HTERT RPE-1 (cell line): ENCODE results near the gene TMEM145.

ENCODE experiments used
- in situ Hi-C: fragments of 300-500 bp; cut with MboI; formaldehyde crosslinking; loops from 4 replicates; pipeline ENCODE4 v1.14.3; 2020; ENCODE audit warnings: low sequenced_read_pairs

TMEM145 gene

DNA sequence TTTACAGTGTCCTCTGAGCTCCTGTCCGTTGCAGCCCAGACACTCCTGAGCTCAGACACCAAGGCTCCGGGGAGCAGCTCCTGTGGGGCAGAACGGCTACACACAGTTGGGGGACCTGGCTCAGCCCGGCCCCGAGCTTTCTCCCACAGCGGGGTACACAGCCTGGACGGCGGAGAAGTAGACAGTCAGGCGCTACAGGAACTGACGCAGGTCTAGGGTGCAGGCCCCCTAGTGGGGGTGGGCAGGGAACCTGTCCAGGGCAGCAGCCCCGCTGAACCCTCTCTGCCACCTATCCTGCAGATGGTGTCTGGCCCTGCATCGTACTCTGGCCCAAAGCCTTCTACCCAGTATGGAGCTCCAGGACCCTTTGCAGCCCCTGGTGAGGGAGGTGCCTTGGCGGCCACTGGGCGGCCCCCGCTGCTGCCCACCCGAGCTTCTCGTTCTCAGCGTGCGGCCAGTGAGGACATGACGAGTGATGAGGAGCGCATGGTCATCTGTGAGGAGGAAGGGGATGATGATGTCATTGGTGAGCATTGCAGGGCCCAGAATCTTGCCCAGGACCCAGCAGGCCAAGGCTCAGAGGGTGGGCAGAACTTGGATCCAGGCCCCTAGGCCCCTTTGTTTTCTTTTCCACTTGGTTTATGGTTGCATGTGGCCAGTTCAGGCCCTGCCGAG is 24.1 kb upstream of the TMEM145 start:
- in situ Hi-C loops, result no loop called here

DNA sequence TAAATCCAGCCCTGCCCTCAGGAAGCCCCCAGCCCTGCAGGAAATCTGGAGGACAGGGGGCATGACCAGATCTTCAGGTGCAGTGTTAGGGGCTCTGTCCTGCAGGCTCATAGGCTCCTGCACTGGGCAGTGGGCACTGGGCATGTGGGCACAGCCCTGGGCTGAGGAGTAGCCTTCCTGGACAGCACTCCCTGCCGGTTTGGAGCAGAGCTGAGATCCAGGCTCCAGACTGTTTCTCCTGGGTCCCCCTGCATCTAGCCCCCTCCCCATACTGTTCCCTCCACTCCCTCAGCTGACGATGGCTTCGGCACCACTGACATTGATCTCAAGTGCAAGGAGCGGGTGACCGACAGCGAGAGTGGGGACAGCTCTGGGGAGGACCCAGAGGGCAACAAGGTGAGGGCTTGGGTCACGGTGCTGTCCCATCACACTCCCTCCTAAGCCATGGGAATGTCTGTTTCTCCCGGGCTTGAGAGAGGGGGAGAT is 23.5 kb upstream of the TMEM145 start:
- in situ Hi-C loops, result no loop called here

DNA sequence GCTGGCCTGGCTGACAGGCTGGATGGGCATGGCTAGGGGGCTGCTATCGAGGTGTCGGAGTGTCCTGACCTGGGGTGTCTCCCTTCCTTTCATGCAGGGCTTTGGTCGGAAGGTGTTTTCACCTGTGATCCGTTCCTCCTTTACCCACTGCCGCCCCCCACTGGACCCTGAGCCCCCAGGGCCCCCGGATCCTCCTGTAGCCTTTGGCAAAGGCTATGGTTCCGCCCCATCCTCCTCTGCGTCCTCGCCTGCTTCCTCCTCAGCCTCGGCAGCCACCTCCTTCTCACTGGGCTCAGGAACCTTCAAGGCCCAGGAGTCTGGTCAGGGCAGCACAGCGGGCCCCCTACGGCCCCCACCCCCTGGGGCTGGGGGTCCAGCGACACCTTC is 23.0 kb upstream of the TMEM145 start:
- in situ Hi-C loops, result no loop called here

DNA sequence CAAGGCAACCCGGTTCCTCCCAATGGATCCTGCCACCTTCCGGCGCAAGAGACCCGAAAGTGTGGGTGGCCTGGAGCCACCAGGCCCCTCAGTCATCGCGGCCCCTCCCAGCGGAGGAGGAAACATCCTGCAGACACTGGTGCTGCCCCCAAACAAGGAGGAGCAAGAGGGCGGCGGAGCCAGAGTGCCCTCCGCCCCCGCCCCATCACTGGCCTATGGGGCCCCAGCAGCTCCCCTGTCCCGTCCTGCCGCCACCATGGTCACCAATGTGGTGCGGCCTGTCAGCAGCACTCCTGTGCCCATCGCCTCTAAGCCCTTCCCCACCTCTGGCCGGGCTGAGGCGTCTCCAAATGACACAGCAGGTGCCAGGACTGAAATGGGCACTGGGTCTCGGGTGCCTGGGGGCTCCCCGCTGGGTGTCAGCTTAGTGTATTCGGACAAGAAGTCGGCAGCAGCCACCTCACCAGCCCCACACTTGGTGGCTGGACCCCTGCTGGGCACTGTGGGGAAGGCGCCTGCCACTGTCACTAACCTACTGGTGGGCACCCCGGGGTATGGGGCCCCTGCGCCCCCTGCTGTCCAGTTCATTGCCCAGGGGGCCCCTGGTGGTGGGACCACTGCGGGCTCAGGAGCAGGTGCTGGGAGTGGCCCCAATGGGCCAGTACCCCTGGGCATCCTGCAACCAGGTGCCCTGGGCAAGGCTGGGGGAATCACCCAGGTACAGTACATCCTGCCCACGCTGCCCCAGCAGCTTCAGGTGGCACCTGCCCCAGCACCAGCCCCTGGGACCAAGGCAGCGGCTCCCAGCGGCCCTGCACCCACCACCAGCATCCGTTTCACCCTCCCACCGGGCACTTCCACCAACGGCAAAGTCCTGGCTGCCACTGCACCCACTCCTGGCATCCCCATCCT is 22.3 kb upstream of the TMEM145 start:
- in situ Hi-C loops, result no loop called here

DNA sequence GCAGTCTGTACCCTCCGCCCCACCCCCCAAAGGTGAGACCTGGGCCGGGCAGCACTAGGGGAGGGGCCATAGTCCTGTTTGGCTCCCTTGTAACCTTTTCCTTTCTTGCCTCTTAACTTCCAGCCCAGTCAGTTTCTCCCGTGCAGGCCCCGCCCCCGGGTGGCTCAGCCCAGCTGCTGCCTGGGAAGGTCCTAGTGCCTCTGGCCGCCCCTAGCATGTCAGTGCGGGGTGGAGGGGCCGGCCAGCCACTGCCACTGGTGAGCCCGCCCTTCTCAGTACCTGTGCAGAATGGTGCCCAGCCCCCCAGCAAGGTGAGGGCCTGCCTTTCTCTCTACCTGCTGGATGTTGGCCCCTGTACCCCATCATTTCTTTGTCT is 21.7 kb upstream of the TMEM145 start:
- in situ Hi-C loops, result no loop called here

DNA sequence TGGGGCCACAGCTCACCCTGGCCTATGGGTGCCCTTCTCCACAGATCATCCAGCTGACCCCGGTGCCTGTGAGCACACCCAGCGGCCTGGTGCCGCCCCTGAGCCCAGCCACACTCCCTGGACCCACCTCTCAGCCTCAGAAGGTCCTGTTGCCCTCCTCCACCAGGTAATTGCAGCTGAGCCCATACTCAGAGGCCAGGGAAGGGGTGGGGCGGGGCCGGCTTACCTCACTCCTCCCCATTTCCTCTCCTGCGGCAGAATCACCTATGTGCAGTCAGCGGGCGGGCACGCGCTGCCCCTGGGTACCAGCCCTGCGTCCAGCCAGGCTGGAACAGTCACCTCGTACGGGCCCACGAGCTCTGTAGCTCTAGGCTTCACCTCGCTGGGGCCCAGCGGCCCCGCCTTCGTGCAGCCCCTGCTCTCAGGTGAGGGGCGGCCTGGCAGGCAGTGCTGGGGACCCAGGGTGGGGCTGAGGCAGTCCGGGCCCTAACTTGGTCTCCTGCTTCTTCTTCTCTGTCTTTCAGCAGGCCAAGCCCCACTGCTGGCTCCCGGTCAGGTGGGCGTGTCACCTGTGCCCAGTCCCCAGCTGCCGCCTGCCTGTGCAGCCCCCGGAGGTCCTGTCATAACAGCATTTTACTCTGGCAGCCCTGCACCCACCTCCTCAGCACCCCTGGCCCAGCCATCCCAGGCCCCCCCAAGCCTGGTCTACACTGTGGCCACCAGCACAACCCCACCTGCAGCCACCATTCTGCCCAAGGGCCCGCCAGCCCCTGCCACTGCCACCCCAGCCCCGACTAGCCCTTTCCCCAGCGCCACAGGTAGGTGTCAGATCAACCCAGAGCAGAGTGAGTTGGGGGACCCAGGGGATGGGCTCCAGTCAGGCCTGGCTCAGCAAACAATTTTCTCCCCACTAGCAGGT is 20.8 kb upstream of the TMEM145 start:
- in situ Hi-C loops, result no loop called here

DNA sequence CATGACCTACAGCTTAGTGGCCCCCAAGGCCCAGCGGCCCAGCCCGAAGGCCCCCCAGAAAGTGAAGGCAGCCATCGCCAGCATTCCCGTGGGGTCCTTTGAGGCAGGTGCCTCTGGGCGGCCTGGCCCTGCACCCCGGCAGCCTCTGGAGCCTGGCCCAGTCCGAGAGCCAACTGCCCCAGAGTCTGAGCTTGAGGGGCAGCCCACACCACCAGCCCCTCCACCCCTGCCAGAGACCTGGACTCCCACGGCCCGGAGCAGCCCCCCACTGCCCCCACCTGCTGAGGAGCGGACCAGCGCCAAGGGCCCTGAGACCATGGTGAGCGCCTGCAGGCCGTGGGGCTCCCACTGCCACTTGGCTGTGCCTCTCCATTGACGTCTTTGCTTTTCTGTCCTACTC is 20.1 kb upstream of the TMEM145 start:
- in situ Hi-C loops, result no loop called here

DNA sequence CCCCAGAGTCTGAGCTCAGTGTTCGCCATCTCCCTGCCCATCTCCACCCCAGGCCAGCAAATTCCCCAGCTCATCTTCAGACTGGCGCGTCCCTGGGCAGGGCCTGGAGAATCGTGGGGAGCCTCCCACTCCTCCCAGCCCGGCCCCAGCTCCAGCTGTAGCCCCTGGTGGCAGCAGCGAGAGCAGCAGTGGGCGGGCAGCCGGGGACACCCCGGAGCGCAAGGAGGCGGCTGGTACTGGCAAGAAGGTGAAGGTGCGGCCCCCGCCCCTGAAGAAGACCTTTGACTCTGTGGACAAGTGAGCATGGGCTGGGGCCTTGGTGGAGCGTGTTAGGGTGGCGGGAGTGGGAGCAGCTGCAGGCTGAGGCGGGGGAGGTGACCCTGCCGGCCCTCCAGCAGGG is 19.6 kb upstream of the TMEM145 start:
- in situ Hi-C loops, result no loop called here

DNA sequence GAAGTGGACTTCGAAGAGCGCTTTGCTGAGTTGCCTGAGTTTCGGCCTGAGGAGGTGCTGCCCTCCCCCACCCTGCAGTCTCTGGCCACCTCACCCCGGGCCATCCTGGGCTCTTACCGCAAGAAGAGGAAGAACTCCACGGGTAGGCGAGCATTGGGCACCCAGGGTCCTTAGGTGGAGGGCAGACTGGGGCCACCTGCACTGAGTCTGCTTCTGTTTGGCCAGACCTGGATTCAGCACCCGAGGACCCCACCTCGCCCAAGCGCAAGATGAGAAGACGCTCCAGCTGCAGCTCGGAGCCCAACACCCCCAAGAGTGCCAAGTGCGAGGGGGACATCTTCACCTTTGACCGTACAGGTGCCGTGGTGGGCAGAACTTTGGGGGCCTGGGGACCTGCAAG is 19.2 kb upstream of the TMEM145 start:
- in situ Hi-C loops, result no loop called here

DNA sequence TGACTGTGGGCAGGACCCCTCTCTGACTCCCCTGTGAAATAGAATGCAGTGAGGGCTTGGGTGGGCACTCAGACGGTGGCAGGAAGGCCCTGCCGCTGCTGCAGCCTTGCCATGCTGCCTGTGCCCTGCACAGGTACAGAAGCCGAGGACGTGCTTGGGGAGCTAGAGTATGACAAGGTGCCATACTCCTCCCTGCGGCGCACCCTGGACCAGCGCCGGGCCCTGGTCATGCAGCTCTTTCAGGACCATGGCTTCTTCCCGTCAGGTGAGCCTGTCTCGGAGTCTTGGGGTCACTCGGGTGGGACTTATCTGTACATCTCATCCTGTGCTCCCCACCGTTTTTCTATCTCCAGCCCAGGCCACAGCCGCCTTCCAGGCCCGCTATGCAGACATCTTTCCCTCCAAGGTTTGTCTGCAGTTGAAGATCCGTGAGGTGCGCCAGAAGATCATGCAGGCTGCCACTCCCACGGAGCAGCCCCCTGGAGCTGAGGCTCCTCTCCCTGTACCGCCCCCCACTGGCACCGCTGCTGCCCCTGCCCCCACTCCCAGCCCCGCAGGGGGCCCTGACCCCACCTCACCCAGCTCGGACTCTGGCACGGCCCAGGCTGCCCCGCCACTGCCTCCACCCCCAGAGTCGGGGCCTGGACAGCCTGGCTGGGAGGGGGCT is 18.5 kb upstream of the TMEM145 start:
- in situ Hi-C loops, result no loop called here

DNA sequence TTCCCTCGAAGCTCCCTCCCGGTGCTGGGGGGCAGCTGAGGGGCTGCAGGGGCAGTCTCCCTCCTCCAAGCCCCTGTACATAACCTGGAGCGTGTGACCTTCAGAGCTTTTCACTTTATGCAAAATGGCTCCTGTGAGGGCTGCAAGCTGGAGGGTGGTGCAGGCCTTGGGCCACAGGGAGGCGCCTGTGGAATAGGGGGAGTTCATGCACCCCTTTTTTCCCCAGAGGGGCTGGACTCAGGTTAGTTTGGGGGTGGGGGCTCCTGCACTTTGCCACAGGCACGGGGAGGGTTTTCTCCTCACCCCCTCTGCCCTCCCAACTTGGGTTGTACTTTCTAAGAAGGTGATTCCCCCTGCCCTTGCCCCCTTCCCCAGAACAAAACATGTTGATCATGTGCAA is 17.8 kb upstream of the TMEM145 start:
- in situ Hi-C loops, result no loop called here

DNA sequence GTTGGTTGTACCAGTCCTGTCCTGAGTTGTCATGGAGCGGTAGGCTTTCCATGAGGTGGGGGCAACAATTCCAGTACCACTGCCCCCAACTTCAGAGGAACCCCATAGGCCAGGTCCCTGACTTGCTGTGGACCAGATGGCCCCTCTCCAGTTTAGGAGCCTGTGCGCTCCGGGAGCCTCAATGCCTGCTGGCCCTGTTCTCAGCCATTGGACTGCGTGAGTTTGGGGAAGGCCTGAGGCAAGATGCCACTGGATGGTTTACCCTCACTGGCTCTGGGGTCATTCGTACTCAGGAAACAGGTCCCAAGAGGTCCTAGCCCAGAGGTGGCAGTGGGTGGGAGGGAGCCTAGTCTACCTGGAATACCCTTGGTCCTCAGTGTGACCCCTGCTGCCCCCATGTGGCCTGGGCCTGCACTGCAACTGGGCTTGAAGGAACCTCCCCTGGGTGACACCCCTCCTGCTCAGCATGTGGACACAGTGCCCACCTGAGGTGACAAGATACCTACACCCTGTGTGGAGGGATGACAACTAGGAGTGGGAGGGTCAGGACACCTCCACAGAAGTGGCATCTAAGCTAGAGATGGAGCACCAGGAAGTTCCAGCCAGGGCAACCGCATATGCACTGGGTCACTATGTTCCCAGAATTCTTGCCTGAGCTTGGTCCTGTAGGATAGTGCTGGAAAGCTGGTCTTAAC is 17.1 kb upstream of the TMEM145 start:
- in situ Hi-C loops, result no loop called here

DNA sequence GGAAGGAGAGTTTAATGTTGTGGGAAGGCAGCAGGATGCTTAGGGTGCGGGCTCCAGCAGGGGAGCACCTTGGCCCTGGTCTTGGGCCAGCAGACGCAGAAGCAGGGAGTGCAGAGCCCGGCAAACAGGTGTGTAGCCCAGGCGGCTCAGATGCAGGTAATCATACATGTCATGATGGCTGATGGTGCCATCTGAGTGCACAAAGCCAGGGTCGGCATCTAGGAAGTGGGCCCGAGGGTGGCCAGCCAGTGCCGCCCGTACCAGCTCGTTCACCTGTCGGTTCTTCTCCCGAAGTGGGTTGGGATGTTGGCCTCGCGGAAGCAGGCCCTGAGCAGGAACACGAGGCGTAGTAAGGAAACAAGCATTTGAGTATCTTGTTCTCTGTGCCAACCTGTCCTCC is 16.1 kb upstream of the TMEM145 start:
- in situ Hi-C loops, result no loop called here

DNA sequence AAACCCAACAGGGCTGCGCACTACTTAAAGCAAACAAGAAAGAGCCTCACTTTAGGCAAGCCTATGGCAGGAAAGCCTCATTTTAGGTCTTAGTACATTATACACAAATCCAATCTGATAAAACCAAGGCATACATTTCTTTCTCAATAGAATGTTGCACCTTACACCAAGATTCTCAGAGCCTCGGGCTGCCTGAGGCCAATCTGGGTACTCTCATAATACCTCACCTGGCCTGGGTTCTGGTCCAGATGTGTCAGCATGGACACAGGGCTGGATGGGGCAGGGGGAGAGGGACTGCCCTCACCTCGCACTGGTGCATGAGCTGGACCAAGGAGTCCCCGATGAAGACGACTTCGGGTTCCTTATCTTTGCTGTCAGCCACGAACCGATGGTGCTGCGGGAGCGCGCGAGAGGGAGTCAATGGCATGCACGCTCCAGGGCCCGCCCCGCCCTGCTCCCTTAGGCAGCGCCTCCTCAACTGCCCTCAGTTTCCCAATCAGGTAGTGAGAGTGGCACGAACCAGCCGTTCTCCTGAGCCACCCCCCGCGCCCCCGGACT is 11.4 kb upstream of the TMEM145 start, which contains the start of gene PRR19:
Gene PRR19, plus strand, starts transcription at position 487 of the 558 bp plus-strand sequence. CDS start 7,453 bp downstream, outside the sequence.
- in situ Hi-C loops, result no loop called here

DNA sequence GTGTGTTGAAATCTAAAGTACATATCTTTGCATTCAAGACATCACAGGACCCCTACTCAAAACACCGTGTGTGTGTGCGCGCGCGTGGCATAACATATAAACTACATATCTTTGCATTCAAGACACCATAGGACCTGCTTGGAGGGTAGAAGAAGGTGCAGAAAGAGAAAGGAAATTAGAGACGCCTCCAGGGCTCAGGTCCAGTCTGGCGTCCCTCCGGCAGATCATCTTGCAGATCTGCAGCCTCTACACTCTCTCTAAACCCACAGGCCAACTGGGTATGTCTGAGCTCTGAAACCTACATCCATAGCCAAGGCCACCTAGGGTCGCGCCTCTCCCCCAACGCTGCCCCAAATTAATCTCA is 10.0 kb upstream of the TMEM145 start:
- in situ Hi-C loops, result no loop called here

DNA sequence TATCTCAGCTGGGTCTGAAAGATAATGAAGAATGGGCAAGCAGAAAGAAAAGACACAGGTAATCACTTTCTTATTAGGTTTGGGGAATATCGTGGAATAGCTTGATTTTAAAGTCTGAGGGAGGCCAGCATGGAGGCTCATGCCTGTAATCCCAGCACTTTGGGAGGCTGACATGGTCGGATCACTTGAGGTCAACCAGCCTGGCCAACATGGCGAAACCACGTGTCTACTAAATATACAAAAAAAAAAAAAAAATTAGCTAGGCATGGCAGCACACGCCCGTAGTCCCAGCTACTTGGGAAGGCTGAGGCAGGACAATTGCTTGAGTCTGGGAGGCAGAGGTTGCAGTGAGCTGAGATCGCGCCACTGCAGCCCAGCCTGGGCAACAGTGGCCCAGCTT is 9.2 kb upstream of the TMEM145 start:
- in situ Hi-C loops, result no loop called here

DNA sequence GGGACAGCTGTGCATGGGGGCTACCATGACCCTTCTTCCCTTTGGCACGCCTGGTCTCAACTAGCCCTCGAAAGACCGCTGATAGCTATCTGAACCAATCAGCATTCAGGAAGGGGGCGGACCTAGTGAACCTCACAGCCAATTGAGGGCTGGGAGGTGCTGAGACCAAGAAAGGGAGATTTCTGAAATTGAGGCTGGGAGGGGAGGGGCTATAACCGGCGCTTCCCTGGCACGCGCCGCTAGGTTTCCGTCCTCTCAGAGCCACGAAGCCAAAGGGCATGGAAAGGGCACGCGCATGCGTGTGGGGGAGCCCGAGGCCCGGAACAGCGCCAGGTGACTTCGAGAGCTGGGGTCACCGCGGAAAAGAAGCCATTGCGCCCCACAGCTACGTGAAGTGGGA is 6.5 kb upstream of the TMEM145 start:
- in situ Hi-C loops, result no loop called here

DNA sequence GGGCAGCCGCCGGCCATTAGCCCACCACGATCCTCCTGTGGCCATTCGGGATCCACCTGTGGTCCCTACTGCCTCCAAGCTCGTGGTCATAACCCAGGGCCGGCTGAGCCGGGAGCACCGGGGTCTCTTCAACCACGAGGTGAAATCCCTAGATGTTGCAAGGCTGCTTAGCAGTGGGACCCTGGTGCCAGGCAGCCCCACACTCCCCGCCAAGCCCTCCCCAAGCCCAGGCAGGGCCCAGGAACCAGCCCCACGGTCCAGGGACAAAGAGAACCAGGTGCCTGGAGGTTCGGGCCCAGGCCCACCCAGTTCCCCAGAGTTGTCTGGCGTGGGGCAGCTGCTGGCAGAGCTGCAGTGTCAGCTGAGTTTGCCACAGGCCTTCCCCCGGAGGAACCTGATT is 3.4 kb upstream of the TMEM145 start:
- in situ Hi-C loops, result no loop called here

DNA sequence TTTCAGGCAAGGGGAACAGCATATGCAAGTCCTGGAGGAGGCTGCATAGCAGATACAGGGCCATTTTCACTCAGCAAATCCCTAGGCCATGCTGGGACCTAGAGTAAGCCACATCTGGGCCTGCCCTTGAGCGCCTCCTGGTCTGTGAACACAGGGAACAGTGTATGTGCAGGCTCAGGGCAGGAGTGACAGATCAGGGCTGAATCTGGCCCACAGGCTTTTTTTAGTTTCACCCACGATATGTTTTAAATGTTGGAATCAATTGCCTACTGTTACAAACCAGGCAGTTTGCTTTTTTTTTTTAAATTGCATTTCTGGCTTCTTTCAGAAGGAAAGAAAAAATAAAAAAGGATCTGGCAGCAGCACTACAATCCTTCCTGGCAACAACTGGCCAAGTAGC is 1.5 kb upstream of the TMEM145 start:
- in situ Hi-C loops, result no loop called here

DNA sequence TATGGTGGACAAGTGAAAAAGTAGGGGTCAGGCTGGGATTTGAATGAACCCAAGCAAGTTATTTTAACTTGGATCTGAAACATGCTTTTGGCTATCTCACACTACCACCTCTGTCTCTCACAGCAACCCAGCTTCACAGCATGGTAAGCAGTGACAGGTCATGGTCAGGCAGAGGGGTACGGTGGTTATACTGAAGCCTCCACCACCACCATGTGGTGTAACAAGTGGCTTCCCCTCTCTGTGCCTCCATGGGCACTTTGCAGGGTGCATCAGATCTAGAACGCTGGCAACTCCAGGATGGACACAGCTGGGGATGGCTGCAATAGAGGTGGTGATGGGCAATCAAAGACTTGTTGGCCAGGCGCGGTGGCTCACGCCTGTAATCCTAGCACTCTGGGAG is 739 bp upstream of the TMEM145 start:
- in situ Hi-C loops, result no loop called here
